MCF 10A (cell line): ENCODE data around the gene SPACDR. TPM values are rescaled to one million over a fixed set of nuclear protein-coding genes. Genes with fewer than 3 reads are reported as not detected.

Source experiments
- BruUV-seq: library from RNA; stranded (reverse); fragments of 400-500 nt; replicated peaks from 2 replicates; lab custom pipeline; 2021; lab: Mats Ljungman, UMichigan
- CTCF ChIA-PET: fragments of 300-600 bp; sonication (Branson Sonifier 250); formaldehyde crosslinking; extraction: SDS; loops from one replicate; lab custom pipeline; 2021; ENCODE audit warnings: antibody characterized with exemption, inconsistent platforms; lab: Yijun Ruan, JAX
- POLR2A ChIA-PET: fragments of 300-600, 350-650 bp; sonication (Branson Sonifier 250); formaldehyde crosslinking; extraction: SDS; loops from one replicate; lab custom pipeline; 2020; ENCODE audit warnings: antibody characterized with exemption, inconsistent platforms; lab: Yijun Ruan, JAX
- DNase-seq: peaks from one replicate; pipeline ENCODE4 v3.0.0-alpha.2; 2018; ENCODE audit not compliant: unreplicated experiment
- H3K27ac Mint-ChIP-seq: one replicate; pipeline ENCODE4 v1.8.0; 2022; ENCODE audit warnings: mild to moderate bottlenecking, low read depth, mixed read lengths; ENCODE audit not compliant: unreplicated experiment
- H3K27me3 Mint-ChIP-seq: one replicate; pipeline ENCODE4 v1.8.0; 2022; ENCODE audit warnings: mixed read lengths; ENCODE audit not compliant: insufficient read depth, unreplicated experiment
- H3K36me3 Mint-ChIP-seq: one replicate; pipeline ENCODE4 v1.8.0; 2022; ENCODE audit warnings: mild to moderate bottlenecking, moderate library complexity, mixed read lengths; ENCODE audit not compliant: insufficient read depth, unreplicated experiment
- H3K4me1 Mint-ChIP-seq: one replicate; pipeline ENCODE4 v1.8.0; 2022; ENCODE audit warnings: mixed read lengths; ENCODE audit not compliant: insufficient read depth, unreplicated experiment
- H3K4me3 Mint-ChIP-seq: one replicate; pipeline ENCODE4 v1.8.0; 2022; ENCODE audit warnings: mild to moderate bottlenecking, moderate library complexity, mixed read lengths; ENCODE audit not compliant: unreplicated experiment
- H3K9me3 Mint-ChIP-seq: one replicate; pipeline ENCODE4 v1.8.0; 2022; ENCODE audit warnings: mixed read lengths; ENCODE audit not compliant: unreplicated experiment
- intact Hi-C: fragments of 100-400 bp; cut with micrococcal nuclease; formaldehyde crosslinking; loops from 2 replicates; pipeline ENCODE4 v1.14.1; 2022
- total RNA-seq: library from RNA; stranded (reverse); gene quantifications from 2 replicates; pipeline ENCODE4 v1.2.3, GENCODE V29; 2022
- TF ChIP-seq, protein P1 (sequence below): fragments of 200-600 bp; IDR thresholded peaks from one replicate; pipeline ENCODE4 v1.8.0; 2022; ENCODE audit warnings: antibody characterized with exemption, mild to moderate bottlenecking; ENCODE audit not compliant: unreplicated experiment

Gene SPACDR
- total RNA-seq, 1 experiment from 2014 or later: 0.49 TPM

DNA sequence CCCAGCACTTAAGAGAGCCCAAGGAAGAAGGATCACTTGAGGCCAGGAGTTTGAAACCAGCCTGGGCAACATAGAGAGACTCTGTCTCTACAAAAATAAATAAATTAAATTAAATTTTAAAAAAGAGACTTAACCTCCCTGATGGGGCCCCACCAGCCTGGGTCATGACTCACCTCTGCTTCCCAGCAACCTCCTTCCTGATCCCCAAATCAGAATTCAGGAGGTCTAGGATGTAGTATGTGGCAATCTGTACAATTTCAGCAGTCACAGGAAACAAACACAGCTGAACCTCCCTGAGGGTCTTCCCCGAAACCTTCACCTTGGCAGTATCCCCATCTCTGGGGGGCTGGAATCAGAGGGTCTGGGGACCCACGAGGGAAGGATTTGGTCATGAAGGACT, 18.0 kb downstream of the SPACDR start:
- Mint-ChIP-seq H3K4me1 (peaks cover 12% of the 10 kb centered on the region), H3K36me3 (no peaks in the 10 kb centered on the region), H3K4me3 (no peak overlapping the region), H3K27ac (no peak overlapping the region), H3K9me3 (no peaks in the 10 kb centered on the region), H3K27me3 (no peaks in the 10 kb centered on the region)
- peak; percentile 61 for DNase-seq
- ChIA-PET POLR2A (interaction anchor here (3.2 kb wide), 1 partner anchor 17 kb away, joined by 17 read pairs; the partner anchor contains the start of genes MEPCE and ZCWPW1), CTCF (interaction anchor here (0.7 to 1.2 kb wide), 3 partner anchors 17 to 259 kb away, joined by 3 read pairs; partner anchors contain the start of gene ZCWPW1)
- TF ChIP-seq, protein P1, sequence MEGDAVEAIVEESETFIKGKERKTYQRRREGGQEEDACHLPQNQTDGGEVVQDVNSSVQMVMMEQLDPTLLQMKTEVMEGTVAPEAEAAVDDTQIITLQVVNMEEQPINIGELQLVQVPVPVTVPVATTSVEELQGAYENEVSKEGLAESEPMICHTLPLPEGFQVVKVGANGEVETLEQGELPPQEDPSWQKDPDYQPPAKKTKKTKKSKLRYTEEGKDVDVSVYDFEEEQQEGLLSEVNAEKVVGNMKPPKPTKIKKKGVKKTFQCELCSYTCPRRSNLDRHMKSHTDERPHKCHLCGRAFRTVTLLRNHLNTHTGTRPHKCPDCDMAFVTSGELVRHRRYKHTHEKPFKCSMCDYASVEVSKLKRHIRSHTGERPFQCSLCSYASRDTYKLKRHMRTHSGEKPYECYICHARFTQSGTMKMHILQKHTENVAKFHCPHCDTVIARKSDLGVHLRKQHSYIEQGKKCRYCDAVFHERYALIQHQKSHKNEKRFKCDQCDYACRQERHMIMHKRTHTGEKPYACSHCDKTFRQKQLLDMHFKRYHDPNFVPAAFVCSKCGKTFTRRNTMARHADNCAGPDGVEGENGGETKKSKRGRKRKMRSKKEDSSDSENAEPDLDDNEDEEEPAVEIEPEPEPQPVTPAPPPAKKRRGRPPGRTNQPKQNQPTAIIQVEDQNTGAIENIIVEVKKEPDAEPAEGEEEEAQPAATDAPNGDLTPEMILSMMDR: no peak
- intact Hi-C loops: no loop called here
- BruUV-seq: no TSS peak

DNA sequence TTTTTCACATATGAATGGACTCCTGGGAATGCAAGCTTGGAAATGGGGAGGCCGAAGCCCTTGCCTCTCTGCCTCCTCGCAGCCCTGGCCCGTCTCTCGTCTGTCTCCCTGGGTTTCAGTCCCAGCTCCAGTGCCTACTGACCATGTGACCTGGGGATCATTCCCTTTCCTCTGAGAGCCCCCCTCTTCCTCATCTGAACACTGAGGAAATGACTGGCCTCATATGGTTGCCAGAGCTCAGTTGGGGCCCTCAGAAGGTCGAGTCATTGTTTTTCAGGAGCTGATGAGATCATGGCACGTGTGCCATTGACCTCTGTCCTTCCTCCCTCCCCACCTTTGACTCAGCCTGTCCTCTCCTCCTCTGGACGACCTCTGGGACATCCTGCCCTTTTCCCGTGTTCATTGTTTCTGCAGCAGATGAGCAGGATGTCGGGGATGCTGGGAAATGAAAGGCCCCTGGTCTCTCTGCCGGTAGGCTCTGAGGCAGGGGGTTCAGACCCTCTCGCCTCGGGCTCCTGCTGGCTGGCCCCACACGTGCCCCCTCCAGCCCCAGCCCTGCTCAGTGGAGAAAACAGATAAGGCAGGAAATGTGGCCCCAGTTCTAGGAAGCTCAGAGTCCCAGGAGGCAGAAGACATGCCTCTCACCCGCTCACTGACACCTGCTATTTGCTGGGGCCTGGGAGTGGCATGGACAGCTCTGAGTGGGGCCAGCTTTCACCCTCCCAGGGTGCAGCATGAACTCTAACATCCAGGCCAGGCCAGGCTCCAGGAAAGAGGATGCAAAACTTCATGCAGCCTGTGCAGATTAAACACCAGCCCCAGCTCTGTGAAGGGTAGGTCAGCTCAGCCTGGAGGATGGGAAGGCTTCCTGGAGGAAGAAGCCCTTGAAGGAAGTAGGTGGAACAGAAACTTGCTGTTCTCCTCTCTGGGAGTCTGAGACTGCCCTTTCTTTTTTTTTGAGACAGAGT, 19.5 kb downstream of the SPACDR start:
- TF ChIP-seq, protein P1: no peak
- BruUV-seq: no TSS peak
- Mint-ChIP-seq H3K36me3 (no peaks in the 10 kb centered on the region), H3K27me3 (no peaks in the 10 kb centered on the region), H3K4me1 (peaks cover 12% of the 10 kb centered on the region), H3K27ac (no peak overlapping the region), H3K4me3 (no peak overlapping the region), H3K9me3 (no peaks in the 10 kb centered on the region)
- ChIA-PET CTCF (interaction anchor here (0.6 to 1.2 kb wide), 3 partner anchors 248 to 747 kb away, joined by 3 read pairs; no protein-coding TSS in a partner anchor), POLR2A (interaction anchor here (1.0 to 3.2 kb wide), 3 partner anchors 8 to 34 kb away, joined by 3 to 17 read pairs (median 4); partner anchors contain the start of genes MEPCE, PPP1R35, TSC22D4 and ZCWPW1)
- intact Hi-C loops: no loop called here
- DNase-seq: peak; percentile 45

DNA sequence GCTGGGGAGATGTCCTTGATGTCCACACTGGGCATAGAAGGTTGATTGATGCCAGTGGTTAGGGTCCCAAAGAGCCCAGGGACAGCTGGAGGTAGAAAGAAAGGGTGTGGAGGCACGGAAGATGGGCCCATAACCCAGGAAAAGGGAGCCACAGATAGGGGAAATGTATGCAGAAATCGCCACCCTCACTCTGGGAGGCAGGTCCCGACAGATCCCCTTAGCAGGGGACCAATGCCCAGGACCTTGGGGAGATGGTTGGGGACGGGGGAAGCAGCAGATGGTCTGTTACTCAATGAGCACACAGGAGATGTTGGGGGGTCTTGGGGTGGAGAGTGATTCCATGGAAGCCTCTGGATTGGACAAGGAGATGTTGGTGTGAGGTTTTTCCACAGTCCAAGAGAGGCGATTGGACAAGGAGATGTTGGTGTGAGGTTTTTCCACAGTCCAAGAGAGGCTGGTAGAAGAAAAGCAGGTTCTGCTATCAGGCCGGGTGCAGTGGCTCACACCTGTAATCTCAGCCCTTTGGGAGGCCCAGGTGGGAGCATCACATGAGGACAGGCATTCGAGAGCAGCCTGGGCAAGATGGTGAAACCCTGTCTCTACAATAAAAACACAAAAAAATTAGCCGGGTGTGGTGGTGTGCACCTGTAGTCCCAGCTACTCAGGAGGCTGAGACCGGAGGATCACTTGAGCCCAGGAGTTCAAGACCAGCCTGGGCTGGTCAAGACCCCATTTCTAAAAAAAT, 20.8 kb downstream of the SPACDR start:
- ChIA-PET CTCF (interaction anchor here (0.7 kb wide), 1 partner anchor 120 kb away, joined by 3 read pairs; no protein-coding TSS in a partner anchor), POLR2A (interaction anchor here (0.6 to 3.2 kb wide), 3 partner anchors 9 to 15 kb away, joined by 3 to 17 read pairs (median 3); partner anchors contain the start of genes MEPCE and ZCWPW1)
- no peaks in the 10 kb centered on the region for H3K36me3 Mint-ChIP-seq
- H3K27me3 Mint-ChIP-seq: no peaks in the 10 kb centered on the region
- TF ChIP-seq, protein P1: no peak
- DNase-seq: no peak
- intact Hi-C loops: no loop called here
- BruUV-seq: no TSS peak
- no peaks in the 10 kb centered on the region for H3K9me3 Mint-ChIP-seq
- H3K4me1 Mint-ChIP-seq: peaks cover 12% of the 10 kb centered on the region
- H3K4me3 Mint-ChIP-seq: no peak overlapping the region
- H3K27ac Mint-ChIP-seq: no peak overlapping the region
